Muscle layer of duodenum (tissue), 2 donors: ENCODE results near the gene TMEM208.

ENCODE experiments used
- H3K27ac ChIP-seq: one replicate; pipeline ENCODE4 v1.7.0; 2013; ENCODE audit warnings: mild to moderate bottlenecking, low read length
- H3K27me3 ChIP-seq: one replicate; pipeline ENCODE4 v1.7.0; 2013; ENCODE audit warnings: low read depth, mild to moderate bottlenecking, control low read depth, low read length
- H3K36me3 ChIP-seq, 2 donors: one replicate each; pipeline ENCODE4 v1.7.0; 2013; ENCODE audit warnings: low read length in 2 of 2, control low read depth in 1 of 2, mild to moderate bottlenecking in 1 of 2; ENCODE audit not compliant: insufficient read depth in 2 of 2, control insufficient read depth in 1 of 2
- H3K4me1 ChIP-seq, 2 donors: one replicate each; pipeline ENCODE4 v1.7.0; 2013; ENCODE audit warnings: low read length in 2 of 2, mild to moderate bottlenecking in 2 of 2, control low read depth in 1 of 2, moderate library complexity in 1 of 2; ENCODE audit not compliant: insufficient read depth in 2 of 2, control insufficient read depth in 1 of 2
- H3K4me3 ChIP-seq, 2 donors: one replicate each; pipeline ENCODE4 v1.7.0; 2013; ENCODE audit warnings: low read length in 2 of 2, low read depth in 1 of 2, mild to moderate bottlenecking in 1 of 2
- H3K9me3 ChIP-seq, 2 donors: one replicate each; pipeline ENCODE4 v1.7.0; 2013; ENCODE audit warnings: low read length in 2 of 2, control low read depth in 1 of 2, mild to moderate bottlenecking in 1 of 2; ENCODE audit not compliant: control insufficient read depth in 1 of 2
- donor health status: healthy.

The TMEM208 gene

GRCh38 chr16:67230809-67231660 is 4.1 kb downstream of the TMEM208 start:
- H3K36me3 ChIP-seq, result peaks cover 43 to 70% of the 10 kb centered on the region in 2 donors
- no peaks in the 10 kb centered on the region for H3K9me3 ChIP-seq
- H3K27ac ChIP-seq, result no peak overlapping the region
- peaks cover 8 to 15% of the 10 kb centered on the region in 2 donors for H3K4me1 ChIP-seq
- H3K27me3 ChIP-seq, result no peaks in the 10 kb centered on the region
- H3K4me3 ChIP-seq, result no peak overlapping the region

DNA sequence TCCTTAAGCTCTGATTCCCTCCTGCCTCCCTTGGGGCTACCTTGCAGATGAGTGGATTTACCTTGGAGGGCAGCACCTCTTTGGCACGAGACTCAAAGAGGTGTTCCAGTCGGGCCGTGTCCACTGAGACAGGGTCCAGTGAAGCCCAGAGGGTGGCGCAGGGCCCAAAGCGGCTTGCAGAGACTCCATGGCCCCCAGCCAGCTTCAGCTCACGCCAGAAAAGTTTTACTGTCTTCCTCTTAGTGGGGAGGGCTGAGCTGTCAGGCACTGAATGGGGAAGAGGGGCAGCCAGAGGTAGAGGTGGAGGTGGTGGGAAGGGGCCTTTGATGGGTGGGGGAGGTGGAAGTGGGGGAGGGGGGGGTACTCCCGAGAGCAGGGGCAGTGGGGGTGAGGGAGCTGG is 6.7 kb downstream of the TMEM208 start:
- Histone ChIP-seq H3K9me3 (no peaks in the 10 kb centered on the region), H3K27ac (no peak overlapping the region), H3K27me3 (no peaks in the 10 kb centered on the region), H3K36me3 (peaks cover 57 to 80% of the 10 kb centered on the region in 2 donors), H3K4me3 (no peak overlapping the region), H3K4me1 (no peaks in the 10 kb centered on the region)

- H3K4me1 ChIP-seq, result no peaks in the 10 kb centered on the region
- no peaks in the 10 kb centered on the region for H3K9me3 ChIP-seq
- no peaks in the 10 kb centered on the region for H3K27me3 ChIP-seq
- no peak overlapping the region for H3K27ac ChIP-seq
- H3K4me3 ChIP-seq, result no peak overlapping the region
- peaks cover 58 to 80% of the 10 kb centered on the region in 2 donors for H3K36me3 ChIP-seq
Measured at GRCh38 chr16:67234180-67234597, 7.3 kb downstream of the TMEM208 start.

- peaks cover 52 to 66% of the 10 kb centered on the region in 2 donors for H3K36me3 ChIP-seq
Measured at GRCh38 chr16:67235816-67236562, 9.1 kb downstream of the TMEM208 start.

GRCh38 chr16:67236563-67237395 is 9.8 kb downstream of the TMEM208 start:
- H3K27ac ChIP-seq, result no peak overlapping the region
- H3K36me3 ChIP-seq, result peaks cover 44 to 63% of the 10 kb centered on the region in 2 donors
- H3K4me3 ChIP-seq, result no peak overlapping the region
- H3K4me1 ChIP-seq, result peaks cover 0 to 11% of the 10 kb centered on the region in 2 donors
- no peaks in the 10 kb centered on the region for H3K27me3 ChIP-seq
- no peaks in the 10 kb centered on the region for H3K9me3 ChIP-seq

More at GRCh38 chr16:67235816-67236562, 9.1 kb downstream of the TMEM208 start:
- Histone ChIP-seq H3K4me1 (peaks cover 0 to 5% of the 10 kb centered on the region in 2 donors), H3K27ac (no peak overlapping the region), H3K9me3 (no peaks in the 10 kb centered on the region), H3K27me3 (no peaks in the 10 kb centered on the region), H3K4me3 (no peak overlapping the region)

DNA sequence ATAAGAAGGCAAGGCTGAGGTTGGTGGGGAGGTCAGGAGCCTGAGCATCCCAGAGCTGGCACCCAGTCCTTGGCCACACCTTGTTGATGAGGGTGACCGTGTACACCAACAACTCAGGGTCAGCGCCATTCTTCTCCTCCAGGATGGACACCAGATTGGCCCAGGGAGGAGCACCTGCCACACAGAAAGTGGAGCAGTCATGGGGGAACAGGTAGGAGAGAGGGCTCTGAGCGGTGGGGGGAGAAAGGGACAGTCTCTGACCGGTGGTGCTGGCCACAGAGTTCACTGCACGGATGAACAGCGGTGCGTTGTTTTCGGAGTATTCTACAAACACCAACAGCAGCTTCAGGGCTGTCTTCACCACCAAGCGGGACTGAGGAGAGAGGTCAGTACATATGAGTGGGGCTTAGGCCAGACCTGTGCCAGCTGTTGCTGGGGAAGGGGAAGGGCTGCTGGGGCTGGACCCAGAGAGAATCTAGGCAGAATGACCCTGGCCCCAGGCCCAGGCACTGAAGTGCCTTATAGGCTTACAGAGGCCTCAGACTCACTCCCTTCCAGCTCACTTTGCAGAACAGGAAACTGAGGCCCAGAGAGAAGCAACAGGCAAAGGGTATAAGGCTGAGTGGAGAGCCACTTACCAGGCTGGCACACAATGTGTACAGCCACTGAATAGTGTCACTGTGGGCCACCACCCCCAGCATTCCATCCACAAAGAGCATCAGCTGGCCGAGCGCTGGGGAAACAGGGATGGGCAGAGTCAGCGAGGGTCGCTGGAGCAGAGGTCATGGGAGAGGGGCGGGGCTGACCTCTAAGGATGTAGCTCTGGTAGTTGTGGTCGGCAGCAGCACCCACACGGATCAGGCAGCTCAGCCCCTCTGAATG is 10.7 kb downstream of the TMEM208 start:
- peaks cover 42 to 62% of the 10 kb centered on the region in 2 donors for H3K36me3 ChIP-seq
- no peaks in the 10 kb centered on the region for H3K27me3 ChIP-seq
- no peak overlapping the region for H3K4me3 ChIP-seq
- no peaks in the 10 kb centered on the region for H3K9me3 ChIP-seq
- peaks cover 0 to 11% of the 10 kb centered on the region in 2 donors for H3K4me1 ChIP-seq
- no peak overlapping the region for H3K27ac ChIP-seq

GRCh38 chr16:67238278-67238575 is 11.3 kb downstream of the TMEM208 start:
- H3K9me3 ChIP-seq, result no peaks in the 10 kb centered on the region
- H3K36me3 ChIP-seq, result peaks cover 41 to 60% of the 10 kb centered on the region in 2 donors
- H3K27ac ChIP-seq, result no peak overlapping the region
- no peaks in the 10 kb centered on the region for H3K27me3 ChIP-seq
- no peak overlapping the region for H3K4me3 ChIP-seq
- peaks cover 0 to 11% of the 10 kb centered on the region in 2 donors for H3K4me1 ChIP-seq

DNA sequence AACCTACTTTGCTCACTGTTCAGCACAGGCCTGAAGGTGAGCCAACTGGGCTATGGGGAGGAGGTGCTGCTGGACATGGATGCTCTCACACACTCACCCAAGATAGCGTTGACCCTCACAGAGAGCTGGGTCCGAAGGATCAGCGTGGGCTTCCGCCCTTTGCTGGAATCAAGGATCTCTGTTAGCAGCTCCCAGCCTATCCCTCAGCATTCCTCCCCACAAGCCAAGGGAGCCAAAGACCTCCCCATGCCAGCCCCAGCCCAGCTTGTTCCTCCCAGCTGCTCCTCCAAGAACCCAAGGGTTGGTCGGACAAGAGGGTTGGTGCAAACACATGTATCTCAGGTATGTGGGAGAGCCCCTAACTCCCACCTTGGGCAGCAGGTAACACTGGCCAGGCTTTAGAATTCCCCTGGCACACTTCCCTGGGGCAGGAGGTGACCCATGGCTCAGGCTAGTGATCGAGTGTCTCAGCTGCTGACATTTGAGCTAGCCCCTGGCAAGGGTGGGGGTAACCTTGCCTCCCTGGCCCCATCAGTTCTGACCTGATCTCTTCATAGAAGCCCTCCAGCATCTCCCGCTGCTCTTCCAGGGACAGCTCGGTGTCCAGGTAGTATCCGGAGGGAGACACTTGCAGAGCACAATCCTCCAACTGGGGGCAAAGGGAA is 12.0 kb downstream of the TMEM208 start:
- no peak overlapping the region for H3K4me3 ChIP-seq
- no peaks in the 10 kb centered on the region for H3K9me3 ChIP-seq
- H3K36me3 ChIP-seq, result peaks cover 37 to 54% of the 10 kb centered on the region in 2 donors
- H3K27me3 ChIP-seq, result no peaks in the 10 kb centered on the region
- H3K27ac ChIP-seq, result no peak overlapping the region
- H3K4me1 ChIP-seq, result peaks cover 0 to 13% of the 10 kb centered on the region in 2 donors

DNA sequence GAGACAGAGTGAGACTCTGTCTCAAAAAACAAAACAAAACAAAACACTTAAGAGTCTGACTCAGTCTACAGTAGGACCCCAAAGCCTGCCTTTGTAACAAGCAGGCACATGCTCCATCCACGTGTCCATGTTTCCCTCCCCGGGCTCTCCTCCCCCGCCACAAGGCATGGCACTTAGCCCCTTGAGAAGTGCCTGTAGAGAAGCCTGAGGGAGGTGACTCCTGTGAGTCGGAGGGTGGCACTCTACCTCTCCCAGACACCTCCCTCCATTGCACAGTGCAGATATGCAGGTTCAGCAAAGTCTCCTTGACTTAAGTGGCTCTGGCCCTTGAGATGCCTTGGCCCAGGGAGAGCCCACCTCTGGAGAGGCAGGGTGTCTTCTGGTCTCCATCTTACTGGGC is 13.6 kb downstream of the TMEM208 start:
- Histone ChIP-seq H3K27me3 (no peaks in the 10 kb centered on the region), H3K4me1 (peaks cover 9 to 24% of the 10 kb centered on the region in 2 donors), H3K9me3 (no peaks in the 10 kb centered on the region), H3K27ac (peak overlapping the region; percentile 2), H3K4me3 (no peak overlapping the region), H3K36me3 (peaks cover 35 to 46% of the 10 kb centered on the region in 2 donors)
